ENCODE measurements around the gene SLC36A1. TPM values are rescaled to one million over a fixed set of nuclear protein-coding genes. Genes with fewer than 3 reads are reported as not detected.
"Not testable (repeated sequence)": the region's sequence is repeated elsewhere in the genome, so short reads cannot be mapped to it uniquely, and the experiment has no call there.

The SLC36A1 gene
- total and polyA plus RNA-seq, 2 of the 8 experiments (the other 6 are each of a cell fraction or from before 2014, with no cell fraction given): 6.6 to 9.6 TPM

DNA sequence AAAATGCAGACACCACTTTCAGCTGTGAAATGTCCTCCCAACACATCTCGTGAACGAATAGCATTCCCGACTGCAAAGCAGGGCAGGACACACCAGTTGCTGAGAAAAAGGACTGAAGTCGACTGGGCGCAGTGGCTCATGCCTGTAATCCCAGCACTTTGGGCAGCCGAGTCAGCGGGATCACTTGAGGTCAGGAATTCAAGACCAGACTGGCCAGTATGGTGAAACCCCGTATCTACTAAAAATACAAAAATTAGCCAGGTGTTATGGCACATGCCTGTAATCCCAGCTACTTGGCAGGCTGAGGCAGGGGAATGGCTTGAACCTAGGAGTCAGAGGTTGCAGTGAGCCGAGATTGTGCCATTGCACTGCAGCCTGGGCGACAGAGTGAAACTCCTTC, 60.9 kb downstream of the SLC36A1 start:
- H3K14ac ChIP-seq (ENCODE audit: insufficient read length); H4K91ac ChIP-seq (replicated peaks; ENCODE audit: insufficient read length, low read length); H4K20me1 ChIP-seq (replicated peaks in 1 of 2; ENCODE audit: control insufficient read depth in 1 of 2, insufficient read depth in 2 of 2, low read length in 2 of 2); H3K79me2 ChIP-seq (ENCODE audit: control insufficient read depth in 1 of 2, insufficient read depth in 2 of 2, low read length in 2 of 2); H3K56ac ChIP-seq (replicated peaks; ENCODE audit: insufficient read length, low read depth, low read length); H2BK120ac ChIP-seq (replicated peaks; ENCODE audit: low read depth, low read length); H3K4me3 ChIP-seq (ENCODE audit: extremely low read depth in 1 of 4, insufficient read depth in 2 of 4, low read depth in 3 of 4, low read length in 4 of 4); H3K27ac ChIP-seq (ENCODE audit: low read depth, low read length); H3K23ac ChIP-seq (ENCODE audit: insufficient read length); DNase-seq (ENCODE audit: low read depth in 1 of 2, low spot score in 2 of 2); H3K9ac ChIP-seq (replicated peaks in 1 of 4; ENCODE audit: extremely low read depth in 1 of 4, low read depth in 3 of 4, low read length in 3 of 4); H3K4me2 ChIP-seq (ENCODE audit: insufficient read depth in 1 of 2, low read depth in 2 of 2, low read length in 2 of 2); H3K36me3 ChIP-seq (ENCODE audit: control insufficient read depth in 2 of 4, insufficient read depth in 4 of 4, low read length in 3 of 4); H3K18ac ChIP-seq (ENCODE audit: extremely low read depth, low read length); H3K4me1 ChIP-seq (replicated peaks in 1 of 4; ENCODE audit: control insufficient read depth in 3 of 4, insufficient read depth in 4 of 4, low read length in 3 of 4); H3K9me3 ChIP-seq (ENCODE audit: insufficient read depth in 2 of 2, low read depth in 1 of 2, low read length in 1 of 2); H4K5ac ChIP-seq (ENCODE audit: insufficient read length, low read depth, low read length); H3K79me1 ChIP-seq (ENCODE audit: low read depth, low read length); H3K27me3 ChIP-seq (replicated peaks in 1 of 4; ENCODE audit: control insufficient read depth in 3 of 4, extremely low read depth in 1 of 4, insufficient read depth in 3 of 4, low read length in 3 of 4); H3K23me2 ChIP-seq (ENCODE audit: low read depth, low read length); H3K4ac ChIP-seq (replicated peaks; ENCODE audit: insufficient read length, low read depth, low read length); H2AK5ac ChIP-seq (ENCODE audit: low read depth, low read length); H2BK12ac ChIP-seq (ENCODE audit: low read depth, low read length); H2AFZ ChIP-seq (ENCODE audit: low read length); H4K8ac ChIP-seq (ENCODE audit: extremely low read depth, insufficient read depth, low read length); H2BK20ac ChIP-seq (ENCODE audit: low read length); H2BK15ac ChIP-seq (ENCODE audit: low read length); H2BK5ac ChIP-seq (ENCODE audit: low read depth, low read length); FAIRE-seq: not testable (repeated sequence)
- CTCF ChIA-PET (ENCODE audit: partially characterized antibody): interaction anchor here (0.6 to 10.7 kb wide), 14 partner anchors 9 to 1585 kb away, joined by 3 to 106 read pairs (median 5); partner anchors contain the start of gene SLC36A1
- 93% methylated on average over 10 of the region's 10 CpGs; no CpG with 5 or more reads in 1 of the 2 experiments for WGBS, 2 experiments (ENCODE audit: extremely low coverage in 1 of 2, insufficient coverage in 1 of 2, insufficient read length in 1 of 2, insufficient replicate concordance in 2 of 2, low coverage in 1 of 2, low lambda C conversion rate in 2 of 2, missing lambda C conversion rate in 1 of 2)
- POLR2A ChIA-PET (ENCODE audit: partially characterized antibody): interaction anchor here (0.7 kb wide), 1 partner anchor 60 kb away, joined by 4 read pairs; no protein-coding TSS in a partner anchor
